Measurements from ENCODE around the gene PPM1N. TPM values are rescaled to one million over a fixed set of nuclear protein-coding genes. Genes with fewer than 3 reads are reported as not detected.

PPM1N gene
- total and polyA plus RNA-seq, 2 of the 13 experiments (the other 11 are each of a cell fraction or from before 2014, with no cell fraction given) = 0.31 to 1.8 TPM

DNA sequence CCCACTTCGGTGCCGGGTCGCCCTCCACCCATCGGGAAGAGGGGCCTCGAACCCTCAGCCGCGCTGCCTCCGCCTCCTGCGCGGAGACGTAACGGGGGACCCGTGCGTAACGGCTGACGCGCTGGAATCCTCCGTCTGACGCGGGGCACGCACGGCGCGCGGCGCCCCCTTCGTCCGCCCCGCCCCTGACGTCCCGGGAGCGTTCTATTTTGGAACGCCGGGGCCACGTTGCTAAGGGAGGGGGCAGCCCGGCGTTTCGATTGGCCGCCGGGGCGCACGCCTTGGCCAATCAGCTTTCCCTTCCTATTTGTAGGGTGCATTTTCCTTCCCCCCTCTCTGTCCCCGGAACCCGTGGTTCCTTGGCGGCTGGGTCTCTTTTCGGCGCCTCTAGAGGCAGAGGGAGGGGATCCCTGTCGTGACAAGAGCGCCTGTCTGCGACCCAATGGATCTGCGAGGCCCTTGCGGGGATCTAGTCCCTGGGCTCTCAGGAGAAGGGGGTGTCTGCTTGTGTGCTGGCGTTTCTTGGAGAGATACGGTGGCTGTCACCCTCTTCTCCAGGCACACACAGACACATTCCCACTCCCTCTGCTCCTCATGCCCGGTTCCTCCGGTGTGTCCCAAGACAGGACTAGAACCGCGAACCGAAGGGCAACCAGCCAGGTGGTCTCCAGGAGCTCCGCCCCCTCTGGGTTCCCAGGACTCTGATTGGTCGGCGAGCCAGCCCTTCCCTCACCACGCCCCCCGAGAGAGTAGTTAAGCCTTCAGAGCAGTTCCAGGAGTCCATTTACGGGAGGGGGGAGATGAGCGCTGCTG lies 28.9 kb upstream of the PPM1N start (continued):
- TF ChIP-seq ZMYM2 (CRISPR knock-in tag; IDR thresholded peaks at IDR 0.05) (no peak), ZNF224 (CRISPR knock-in tag; IDR thresholded peaks at IDR 0.05) (no peak), XRCC5 (optimal IDR thresholded peaks at IDR 0.05; ENCODE audit: low read length) (peak; percentile 45), ARNT2 (CRISPR knock-in tag; IDR thresholded peaks at IDR 0.05; ENCODE audit: low read depth) (peak; percentile 18; the same call in 1 of the 2 replicates), ZNF670 (CRISPR knock-in tag; IDR thresholded peaks at IDR 0.05; ENCODE audit: borderline replicate concordance) (no peak), THRA (CRISPR knock-in tag; IDR thresholded peaks at IDR 0.05; ENCODE audit: borderline replicate concordance) (0 out of 2 replicates have a peak, but pooled peaks have one; percentile 31), ZBTB21 (CRISPR knock-in tag; IDR thresholded peaks at IDR 0.05) (peak; percentile 86), FOXK2 (IDR thresholded peaks at IDR 0.05) (no peak), ARID4A (CRISPR knock-in tag; IDR thresholded peaks at IDR 0.05; ENCODE audit: borderline replicate concordance) (peak; percentile 95), ZBTB3 (CRISPR knock-in tag; IDR thresholded peaks at IDR 0.05; ENCODE audit: borderline replicate concordance, low read depth) (0 out of 2 replicates have a peak, but pooled peaks have one; percentile 38), MYC (CRISPR knock-in tag; IDR thresholded peaks at IDR 0.05; ENCODE audit: borderline replicate concordance) (peak; percentile 52; the same call in 1 of the 2 replicates), NFRKB (IDR thresholded peaks at IDR 0.05) (no peak), ZNF556 (CRISPR knock-in tag; IDR thresholded peaks at IDR 0.05; ENCODE audit: borderline replicate concordance) (no peak), SATB2 (CRISPR knock-in tag; IDR thresholded peaks at IDR 0.05) (no peak), TCF7 (IDR thresholded peaks at IDR 0.05; ENCODE audit: low read depth) (no peak), ZNF678 (CRISPR knock-in tag; IDR thresholded peaks at IDR 0.05) (no peak), ZNF781 (CRISPR knock-in tag; IDR thresholded peaks at IDR 0.05; ENCODE audit: borderline replicate concordance, not compliant biosample characterization) (no peak), ATF7 (IDR thresholded peaks at IDR 0.05) (no peak), ATF7 (CRISPR knock-in tag; IDR thresholded peaks at IDR 0.05) (no peak)
- TF ChIP-seq, protein P1, sequence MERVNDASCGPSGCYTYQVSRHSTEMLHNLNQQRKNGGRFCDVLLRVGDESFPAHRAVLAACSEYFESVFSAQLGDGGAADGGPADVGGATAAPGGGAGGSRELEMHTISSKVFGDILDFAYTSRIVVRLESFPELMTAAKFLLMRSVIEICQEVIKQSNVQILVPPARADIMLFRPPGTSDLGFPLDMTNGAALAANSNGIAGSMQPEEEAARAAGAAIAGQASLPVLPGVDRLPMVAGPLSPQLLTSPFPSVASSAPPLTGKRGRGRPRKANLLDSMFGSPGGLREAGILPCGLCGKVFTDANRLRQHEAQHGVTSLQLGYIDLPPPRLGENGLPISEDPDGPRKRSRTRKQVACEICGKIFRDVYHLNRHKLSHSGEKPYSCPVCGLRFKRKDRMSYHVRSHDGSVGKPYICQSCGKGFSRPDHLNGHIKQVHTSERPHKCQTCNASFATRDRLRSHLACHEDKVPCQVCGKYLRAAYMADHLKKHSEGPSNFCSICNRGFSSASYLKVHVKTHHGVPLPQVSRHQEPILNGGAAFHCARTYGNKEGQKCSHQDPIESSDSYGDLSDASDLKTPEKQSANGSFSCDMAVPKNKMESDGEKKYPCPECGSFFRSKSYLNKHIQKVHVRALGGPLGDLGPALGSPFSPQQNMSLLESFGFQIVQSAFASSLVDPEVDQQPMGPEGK (CRISPR knock-in tag; IDR thresholded peaks at IDR 0.05) = peak; percentile 95
